Chondrocyte (in vitro differentiated cells): Measurements from ENCODE around the gene CLIP1. TPM values are rescaled to one million over a fixed set of nuclear protein-coding genes. Genes with fewer than 3 reads are reported as not detected.
"Not testable (repeated sequence)": the region's sequence is repeated elsewhere in the genome, so short reads cannot be mapped to it uniquely, and the experiment has no call there.

ENCODE experiments used
- DNase-seq: peaks from one replicate; pipeline ENCODE4 v3.0.0; 2021; ENCODE audit warnings: mixed read lengths, low spot score
- H3K27ac Mint-ChIP-seq: one replicate; pipeline ENCODE4 v1.8.0; 2021; ENCODE audit warnings: mild to moderate bottlenecking, moderate library complexity, mixed read lengths; ENCODE audit not compliant: unreplicated experiment
- H3K27me3 Mint-ChIP-seq: 2 replicates; pipeline ENCODE4 v1.8.0; 2021; ENCODE audit warnings: low read depth, mixed read lengths
- H3K36me3 Mint-ChIP-seq: 2 replicates; pipeline ENCODE4 v1.8.0; 2021; ENCODE audit warnings: low read depth, mixed read lengths
- H3K4me1 Mint-ChIP-seq: 2 replicates; pipeline ENCODE4 v1.8.0; 2021; ENCODE audit warnings: low read depth, mild to moderate bottlenecking, mixed read lengths
- H3K4me3 Mint-ChIP-seq: one replicate; pipeline ENCODE4 v1.8.0; 2021; ENCODE audit warnings: mild to moderate bottlenecking, moderate library complexity, mixed read lengths; ENCODE audit not compliant: unreplicated experiment
- H3K9me3 Mint-ChIP-seq: 2 replicates; pipeline ENCODE4 v1.8.0; 2021; ENCODE audit warnings: low read depth, mixed read lengths
- total RNA-seq: library from RNA; stranded (reverse); gene quantifications from 3 replicates; pipeline ENCODE4 v1.2.1, GENCODE V29; 2021
- TF ChIP-seq, protein P1 (sequence below): fragments of 200-600 bp; sonication (generic); IDR thresholded peaks from 2 replicates; pipeline ENCODE4 v1.5.0; 2021; ENCODE audit warnings: antibody characterized with exemption, mild to moderate bottlenecking, moderate library complexity

The CLIP1 gene
- total RNA-seq, 1 donor from 2014 or later, result 101 TPM

DNA sequence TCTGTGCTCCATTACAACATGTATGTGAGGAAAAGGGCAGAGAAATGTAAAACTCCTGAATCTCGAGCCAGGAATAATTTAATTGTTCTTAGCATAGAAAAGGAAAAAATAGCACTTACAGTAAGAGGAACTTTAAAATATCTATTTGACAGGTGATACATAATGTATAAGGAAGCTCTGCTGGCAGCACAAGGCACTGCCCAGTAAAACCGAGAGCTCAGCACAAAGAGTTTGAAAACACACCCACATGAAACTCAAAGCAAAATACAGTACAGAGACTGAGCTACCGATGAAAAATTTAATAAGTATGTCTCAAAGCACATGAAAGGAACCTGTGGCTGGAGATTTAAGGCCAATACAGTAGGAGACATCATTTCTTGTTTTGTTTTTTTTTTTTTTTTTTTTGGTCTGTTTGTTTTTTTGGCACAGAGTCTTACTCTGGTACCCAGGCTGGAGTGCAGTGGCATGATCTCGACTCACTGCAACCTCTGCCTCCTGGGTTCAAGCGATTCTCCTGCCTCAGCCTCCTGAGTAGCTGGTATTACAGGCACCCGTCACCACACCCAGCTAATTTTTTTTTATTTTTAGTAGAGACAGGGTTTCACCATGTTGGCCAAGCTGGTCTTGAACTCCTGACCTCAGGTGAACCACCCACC, 19.2 kb downstream of the CLIP1 start:
- Mint-ChIP-seq H3K4me3 (no peak overlapping the region), H3K27me3 (no peaks in the 10 kb centered on the region), H3K36me3 (peaks cover 3% of the 10 kb centered on the region), H3K4me1 (peaks cover 70% of the 10 kb centered on the region), H3K27ac (peak overlapping the region; percentile 73), H3K9me3 (no peaks in the 10 kb centered on the region)
- TF ChIP-seq, protein P1, sequence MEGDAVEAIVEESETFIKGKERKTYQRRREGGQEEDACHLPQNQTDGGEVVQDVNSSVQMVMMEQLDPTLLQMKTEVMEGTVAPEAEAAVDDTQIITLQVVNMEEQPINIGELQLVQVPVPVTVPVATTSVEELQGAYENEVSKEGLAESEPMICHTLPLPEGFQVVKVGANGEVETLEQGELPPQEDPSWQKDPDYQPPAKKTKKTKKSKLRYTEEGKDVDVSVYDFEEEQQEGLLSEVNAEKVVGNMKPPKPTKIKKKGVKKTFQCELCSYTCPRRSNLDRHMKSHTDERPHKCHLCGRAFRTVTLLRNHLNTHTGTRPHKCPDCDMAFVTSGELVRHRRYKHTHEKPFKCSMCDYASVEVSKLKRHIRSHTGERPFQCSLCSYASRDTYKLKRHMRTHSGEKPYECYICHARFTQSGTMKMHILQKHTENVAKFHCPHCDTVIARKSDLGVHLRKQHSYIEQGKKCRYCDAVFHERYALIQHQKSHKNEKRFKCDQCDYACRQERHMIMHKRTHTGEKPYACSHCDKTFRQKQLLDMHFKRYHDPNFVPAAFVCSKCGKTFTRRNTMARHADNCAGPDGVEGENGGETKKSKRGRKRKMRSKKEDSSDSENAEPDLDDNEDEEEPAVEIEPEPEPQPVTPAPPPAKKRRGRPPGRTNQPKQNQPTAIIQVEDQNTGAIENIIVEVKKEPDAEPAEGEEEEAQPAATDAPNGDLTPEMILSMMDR, result no peak
- no peak for DNase-seq

DNA sequence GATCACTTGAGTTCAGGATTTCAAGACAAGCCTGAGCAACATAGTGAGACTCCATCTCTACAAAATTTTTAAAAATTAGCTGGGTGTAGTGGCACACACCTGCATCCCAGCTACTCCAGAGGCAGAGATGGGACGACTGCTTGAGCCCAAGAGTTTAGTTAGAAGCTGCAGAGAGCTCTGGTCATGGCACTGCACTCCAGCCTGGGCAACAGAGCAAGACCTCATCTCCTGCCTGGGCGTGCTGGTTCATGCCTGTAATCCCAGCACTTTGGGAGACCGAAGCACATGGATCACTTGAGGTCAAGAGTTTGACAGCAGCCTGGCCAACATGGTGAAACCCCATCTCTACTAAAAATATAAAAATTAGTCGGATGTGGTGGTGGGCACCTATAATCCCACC, 20.2 kb downstream of the CLIP1 start:
- H3K9me3 Mint-ChIP-seq, result no peaks in the 10 kb centered on the region
- H3K4me3 Mint-ChIP-seq, result no peak overlapping the region
- TF ChIP-seq, protein P1, result no peak
- H3K27ac Mint-ChIP-seq, result peak overlapping the region; percentile 45
- no peak for DNase-seq
- no peaks in the 10 kb centered on the region for H3K27me3 Mint-ChIP-seq
- H3K36me3 Mint-ChIP-seq, result peaks cover 3% of the 10 kb centered on the region
- peaks cover 63% of the 10 kb centered on the region for H3K4me1 Mint-ChIP-seq

DNA sequence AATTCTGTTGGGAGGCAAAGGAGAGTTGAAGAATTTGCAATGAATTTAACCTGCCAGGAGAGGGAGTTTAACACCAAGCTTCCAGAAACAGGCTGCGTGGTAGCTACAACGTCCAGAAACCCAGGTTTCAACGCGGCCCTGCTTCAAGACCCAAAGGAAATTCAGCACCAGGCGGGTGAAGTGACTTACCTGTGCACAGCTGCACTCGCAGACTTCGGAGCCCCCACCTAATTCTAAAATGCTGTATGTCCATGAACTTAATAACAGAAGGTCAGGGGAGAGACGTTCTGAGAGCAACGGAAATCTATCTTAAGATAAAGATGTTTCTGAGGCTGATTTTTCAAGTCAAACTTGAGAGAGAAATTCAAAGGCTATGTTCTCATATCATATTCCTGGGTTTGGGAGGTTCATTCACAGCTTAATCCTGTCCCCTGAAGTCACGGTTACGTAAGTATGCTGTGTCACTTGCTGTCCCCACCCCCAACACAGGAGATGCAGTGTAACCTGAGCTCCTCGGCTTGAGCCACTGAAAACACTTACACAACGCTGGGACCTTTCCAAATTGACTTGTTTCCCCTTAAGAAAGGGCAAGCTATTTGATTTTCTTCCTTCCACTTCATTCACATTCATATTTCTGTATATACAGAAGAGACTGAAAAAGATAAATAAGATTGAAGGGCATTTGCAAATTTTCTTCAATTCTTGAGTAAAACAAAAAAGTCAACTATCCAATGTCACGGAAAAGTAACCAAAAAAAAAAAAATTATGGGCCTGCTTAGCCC, 22.7 kb downstream of the CLIP1 start:
- Mint-ChIP-seq H3K27ac (peak overlapping the region; percentile 99), H3K27me3 (no peaks in the 10 kb centered on the region), H3K4me1 (peaks cover 51% of the 10 kb centered on the region), H3K4me3 (peak overlapping the region; percentile 64), H3K36me3 (peaks cover under 1% of the 10 kb centered on the region), H3K9me3 (no peaks in the 10 kb centered on the region)
- TF ChIP-seq, protein P1, result peak; percentile 95
- DNase-seq, result no peak

DNA sequence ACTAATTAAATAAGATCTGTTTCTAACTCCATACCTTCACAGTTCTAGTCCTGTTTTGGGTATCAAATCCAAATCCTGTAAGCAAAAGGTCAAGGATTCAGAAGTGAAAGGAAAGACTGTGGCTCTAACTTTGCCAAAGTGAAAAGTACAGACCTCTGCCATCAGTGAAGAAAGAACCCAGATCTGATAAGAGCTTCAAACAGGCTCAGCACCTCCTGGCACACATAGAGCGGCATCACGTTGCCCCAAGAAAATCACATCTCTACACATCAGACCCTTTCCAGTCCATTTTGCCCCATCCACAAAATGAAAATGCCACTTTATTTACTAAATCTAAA, 23.2 kb downstream of the CLIP1 start:
- H3K27me3 Mint-ChIP-seq, result no peaks in the 10 kb centered on the region
- H3K4me3 Mint-ChIP-seq, result peak overlapping the region; percentile 64
- TF ChIP-seq, protein P1, result no peak
- DNase-seq, result no peak
- no peaks in the 10 kb centered on the region for H3K36me3 Mint-ChIP-seq
- peaks cover 54% of the 10 kb centered on the region for H3K4me1 Mint-ChIP-seq
- H3K9me3 Mint-ChIP-seq, result no peaks in the 10 kb centered on the region
- peak overlapping the region; percentile 99 for H3K27ac Mint-ChIP-seq

DNA sequence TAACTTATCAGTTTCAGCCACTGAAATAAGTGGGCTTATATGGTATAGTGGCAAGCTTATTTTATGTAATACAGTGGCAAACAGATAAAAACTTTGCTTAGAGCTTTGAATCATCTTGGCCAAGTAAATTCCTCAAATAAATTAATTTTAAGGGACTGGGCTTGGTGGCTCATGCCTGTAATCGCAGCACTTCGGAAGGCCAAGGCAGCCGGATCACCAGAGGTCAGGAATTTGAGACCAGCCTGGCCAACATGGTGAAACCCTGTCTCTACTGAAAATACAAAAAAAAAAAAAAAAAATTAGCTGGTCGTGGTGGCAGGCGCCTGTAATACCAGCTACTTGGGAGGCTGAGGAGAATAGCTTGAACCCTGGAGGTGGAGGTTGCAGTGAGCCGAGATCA, 24.5 kb downstream of the CLIP1 start:
- H3K4me3 Mint-ChIP-seq, DNase-seq, H3K36me3 Mint-ChIP-seq, H3K27me3 Mint-ChIP-seq, H3K9me3 Mint-ChIP-seq: not testable (repeated sequence)
- H3K27ac Mint-ChIP-seq, result peak overlapping the region; percentile 45
- H3K4me1 Mint-ChIP-seq, result peaks cover 51% of the 10 kb centered on the region
